GM12865 (cell line): ENCODE data around the gene RHOU.

Experiments used
- DNase-seq: peaks from one replicate; pipeline ENCODE4 v3.0.0; 2010; ENCODE audit warnings: low read depth
- H3K4me3 ChIP-seq: 2 replicates; pipeline ENCODE4 v1.5.1; 2011; ENCODE audit warnings: mild to moderate bottlenecking, low read depth, low read length, control low read depth
- TF ChIP-seq, protein P1 (sequence below): IDR thresholded peaks from 2 replicates; pipeline ENCODE4 v1.5.1; 2011; ENCODE audit warnings: low read length, control low read depth, low read depth, inconsistent platforms; ENCODE audit not compliant: insufficient read depth; ENCODE audit errors: missing control alignments

RHOU gene

GRCh38 chr1:228778026-228778425, 42.7 kb downstream of the RHOU start:
- TF ChIP-seq, protein P1, sequence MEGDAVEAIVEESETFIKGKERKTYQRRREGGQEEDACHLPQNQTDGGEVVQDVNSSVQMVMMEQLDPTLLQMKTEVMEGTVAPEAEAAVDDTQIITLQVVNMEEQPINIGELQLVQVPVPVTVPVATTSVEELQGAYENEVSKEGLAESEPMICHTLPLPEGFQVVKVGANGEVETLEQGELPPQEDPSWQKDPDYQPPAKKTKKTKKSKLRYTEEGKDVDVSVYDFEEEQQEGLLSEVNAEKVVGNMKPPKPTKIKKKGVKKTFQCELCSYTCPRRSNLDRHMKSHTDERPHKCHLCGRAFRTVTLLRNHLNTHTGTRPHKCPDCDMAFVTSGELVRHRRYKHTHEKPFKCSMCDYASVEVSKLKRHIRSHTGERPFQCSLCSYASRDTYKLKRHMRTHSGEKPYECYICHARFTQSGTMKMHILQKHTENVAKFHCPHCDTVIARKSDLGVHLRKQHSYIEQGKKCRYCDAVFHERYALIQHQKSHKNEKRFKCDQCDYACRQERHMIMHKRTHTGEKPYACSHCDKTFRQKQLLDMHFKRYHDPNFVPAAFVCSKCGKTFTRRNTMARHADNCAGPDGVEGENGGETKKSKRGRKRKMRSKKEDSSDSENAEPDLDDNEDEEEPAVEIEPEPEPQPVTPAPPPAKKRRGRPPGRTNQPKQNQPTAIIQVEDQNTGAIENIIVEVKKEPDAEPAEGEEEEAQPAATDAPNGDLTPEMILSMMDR: no peak
- no peak overlapping the region for H3K4me3 ChIP-seq
- DNase-seq: no peak

GRCh38 chr1:228778466-228778865, 43.2 kb downstream of the RHOU start:
- no peak overlapping the region for H3K4me3 ChIP-seq
- TF ChIP-seq, protein P1: no peak
- DNase-seq: no peak

- no peak for DNase-seq
- TF ChIP-seq, protein P1: no peak
- no peak overlapping the region for H3K4me3 ChIP-seq
These were observed 43.7 kb downstream of the RHOU start for GRCh38 chr1:228778961-228779360.

DNA sequence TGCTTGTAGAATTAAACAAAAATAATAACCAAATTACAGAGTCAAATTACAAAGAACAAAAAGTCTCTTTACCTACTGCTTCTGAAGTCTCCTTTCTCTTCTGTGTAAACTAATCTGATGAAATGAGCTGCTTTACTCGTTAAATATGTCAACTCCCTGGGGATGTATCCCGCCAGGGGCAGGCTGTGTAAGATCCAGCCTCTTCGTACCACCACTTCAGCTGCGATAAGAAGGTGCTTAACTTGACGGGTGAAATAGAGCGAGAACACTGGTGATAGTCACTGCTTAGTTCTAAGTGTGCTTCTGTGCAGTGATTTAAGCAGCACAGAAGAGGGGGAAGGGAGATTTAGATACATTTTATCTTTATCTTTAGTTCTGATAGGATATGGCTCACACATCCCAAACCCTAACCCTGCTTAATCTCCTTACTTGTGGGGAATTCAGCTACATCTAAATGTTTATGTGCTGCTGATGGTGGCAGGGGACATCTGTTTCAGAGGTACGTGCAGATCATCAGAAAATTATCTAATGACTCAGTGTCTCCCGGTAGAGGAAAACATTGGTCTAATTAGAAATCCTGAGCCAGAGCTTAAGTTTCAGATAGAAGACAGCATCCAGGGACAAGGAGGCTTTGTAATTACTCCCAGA, 46.0 kb downstream of the RHOU start:
- TF ChIP-seq, protein P1: no peak
- no peak overlapping the region for H3K4me3 ChIP-seq
- DNase-seq: no peak

- no peak for DNase-seq
- H3K4me3 ChIP-seq: no peak overlapping the region
- TF ChIP-seq, protein P1: no peak
These were observed 46.8 kb downstream of the RHOU start for GRCh38 chr1:228781809-228782661.

DNA sequence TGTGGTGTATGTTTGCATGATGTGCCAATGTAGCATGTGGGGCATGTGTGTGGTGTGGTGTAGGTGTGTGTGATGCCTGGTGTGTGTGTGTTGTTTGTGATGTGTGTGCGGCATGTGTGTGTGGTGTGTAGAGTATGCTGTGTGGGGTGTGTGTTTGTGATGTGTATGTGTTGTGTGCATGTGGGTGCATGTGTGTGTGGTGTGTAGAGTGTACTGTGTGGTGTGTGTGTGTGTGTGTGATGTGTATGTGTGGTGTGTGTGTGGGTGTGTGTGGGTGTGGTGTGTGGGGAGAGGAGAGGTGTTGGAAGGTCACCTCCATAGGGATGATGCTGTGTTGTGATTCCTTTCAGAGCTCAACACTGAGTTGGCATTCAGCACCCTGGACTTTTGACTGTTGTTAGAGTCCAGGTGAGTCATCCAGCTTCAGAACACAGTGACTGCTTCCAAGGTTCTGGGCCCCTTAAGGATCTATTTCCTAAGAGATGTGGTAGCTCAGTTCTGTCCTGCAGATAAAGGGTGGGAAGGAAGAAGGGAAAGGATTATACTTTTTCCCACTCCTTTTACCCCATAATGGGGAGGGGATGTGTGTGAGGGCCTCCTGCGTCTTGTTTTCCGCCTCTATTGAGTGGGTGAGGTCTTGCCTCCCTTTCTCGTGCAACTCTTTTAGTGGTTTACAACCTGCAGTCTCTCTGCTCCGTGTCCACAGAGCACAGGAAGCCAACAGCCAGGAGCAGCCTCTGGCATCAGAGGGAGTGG, 47.6 kb downstream of the RHOU start:
- H3K4me3 ChIP-seq: no peak overlapping the region
- TF ChIP-seq, protein P1: no peak
- DNase-seq: no peak
